Measurements from ENCODE around the gene AXL. TPM values are rescaled to one million over a fixed set of nuclear protein-coding genes. Genes with fewer than 3 reads are reported as not detected.

The AXL gene
- total RNA-seq, 1 experiment from 2014 or later = 128 TPM

- BruUV-seq (replicated peaks) = no TSS peak
- POLR2A ChIA-PET = no interaction called here
- Histone ChIP-seq H3K36me3 (ENCODE audit: control insufficient read depth, insufficient read depth, low read length) (peaks cover 2% of the 10 kb centered on the region), H3K4me1 (ENCODE audit: control insufficient read depth, insufficient read depth, low read length) (peaks cover 13% of the 10 kb centered on the region), H3K4me3 (ENCODE audit: low read depth in 2 of 2, low read length in 2 of 2) (no peak overlapping the region), H3K9me3 (ENCODE audit: control insufficient read depth, insufficient read depth, low read depth, low read length) (no peaks in the 10 kb centered on the region), H3K27ac (ENCODE audit: low read length) (peak overlapping the region; percentile 2), H3K27me3 (ENCODE audit: control insufficient read depth, insufficient read depth, low read length) (no peaks in the 10 kb centered on the region)
- ATAC-seq = no peak
- in situ Hi-C loops (cut with HindIII; ENCODE audit: low pct_unique_long_range_greater_than_20kb, low sequenced_read_pairs) = no loop called here
- TF ChIP-seq, protein P1, sequence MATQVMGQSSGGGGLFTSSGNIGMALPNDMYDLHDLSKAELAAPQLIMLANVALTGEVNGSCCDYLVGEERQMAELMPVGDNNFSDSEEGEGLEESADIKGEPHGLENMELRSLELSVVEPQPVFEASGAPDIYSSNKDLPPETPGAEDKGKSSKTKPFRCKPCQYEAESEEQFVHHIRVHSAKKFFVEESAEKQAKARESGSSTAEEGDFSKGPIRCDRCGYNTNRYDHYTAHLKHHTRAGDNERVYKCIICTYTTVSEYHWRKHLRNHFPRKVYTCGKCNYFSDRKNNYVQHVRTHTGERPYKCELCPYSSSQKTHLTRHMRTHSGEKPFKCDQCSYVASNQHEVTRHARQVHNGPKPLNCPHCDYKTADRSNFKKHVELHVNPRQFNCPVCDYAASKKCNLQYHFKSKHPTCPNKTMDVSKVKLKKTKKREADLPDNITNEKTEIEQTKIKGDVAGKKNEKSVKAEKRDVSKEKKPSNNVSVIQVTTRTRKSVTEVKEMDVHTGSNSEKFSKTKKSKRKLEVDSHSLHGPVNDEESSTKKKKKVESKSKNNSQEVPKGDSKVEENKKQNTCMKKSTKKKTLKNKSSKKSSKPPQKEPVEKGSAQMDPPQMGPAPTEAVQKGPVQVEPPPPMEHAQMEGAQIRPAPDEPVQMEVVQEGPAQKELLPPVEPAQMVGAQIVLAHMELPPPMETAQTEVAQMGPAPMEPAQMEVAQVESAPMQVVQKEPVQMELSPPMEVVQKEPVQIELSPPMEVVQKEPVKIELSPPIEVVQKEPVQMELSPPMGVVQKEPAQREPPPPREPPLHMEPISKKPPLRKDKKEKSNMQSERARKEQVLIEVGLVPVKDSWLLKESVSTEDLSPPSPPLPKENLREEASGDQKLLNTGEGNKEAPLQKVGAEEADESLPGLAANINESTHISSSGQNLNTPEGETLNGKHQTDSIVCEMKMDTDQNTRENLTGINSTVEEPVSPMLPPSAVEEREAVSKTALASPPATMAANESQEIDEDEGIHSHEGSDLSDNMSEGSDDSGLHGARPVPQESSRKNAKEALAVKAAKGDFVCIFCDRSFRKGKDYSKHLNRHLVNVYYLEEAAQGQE (IDR thresholded peaks at IDR 0.05; ENCODE audit: insufficient read depth in 1 of 2, low read depth in 2 of 2, low read length in 1 of 2) = no peak
- TF ChIP-seq, protein P2, sequence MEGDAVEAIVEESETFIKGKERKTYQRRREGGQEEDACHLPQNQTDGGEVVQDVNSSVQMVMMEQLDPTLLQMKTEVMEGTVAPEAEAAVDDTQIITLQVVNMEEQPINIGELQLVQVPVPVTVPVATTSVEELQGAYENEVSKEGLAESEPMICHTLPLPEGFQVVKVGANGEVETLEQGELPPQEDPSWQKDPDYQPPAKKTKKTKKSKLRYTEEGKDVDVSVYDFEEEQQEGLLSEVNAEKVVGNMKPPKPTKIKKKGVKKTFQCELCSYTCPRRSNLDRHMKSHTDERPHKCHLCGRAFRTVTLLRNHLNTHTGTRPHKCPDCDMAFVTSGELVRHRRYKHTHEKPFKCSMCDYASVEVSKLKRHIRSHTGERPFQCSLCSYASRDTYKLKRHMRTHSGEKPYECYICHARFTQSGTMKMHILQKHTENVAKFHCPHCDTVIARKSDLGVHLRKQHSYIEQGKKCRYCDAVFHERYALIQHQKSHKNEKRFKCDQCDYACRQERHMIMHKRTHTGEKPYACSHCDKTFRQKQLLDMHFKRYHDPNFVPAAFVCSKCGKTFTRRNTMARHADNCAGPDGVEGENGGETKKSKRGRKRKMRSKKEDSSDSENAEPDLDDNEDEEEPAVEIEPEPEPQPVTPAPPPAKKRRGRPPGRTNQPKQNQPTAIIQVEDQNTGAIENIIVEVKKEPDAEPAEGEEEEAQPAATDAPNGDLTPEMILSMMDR (IDR thresholded peaks at IDR 0.05) = no peak
- no peak for DNase-seq (ENCODE audit: low read depth, low spot score)
- CTCF ChIA-PET = no interaction called here
- intact Hi-C loops (cut with micrococcal nuclease; ENCODE audit: unreplicated experiment) = no loop called here
These were observed 11.2 kb downstream of the AXL start for GRCh38 chr19:41230067-41230857.

DNA sequence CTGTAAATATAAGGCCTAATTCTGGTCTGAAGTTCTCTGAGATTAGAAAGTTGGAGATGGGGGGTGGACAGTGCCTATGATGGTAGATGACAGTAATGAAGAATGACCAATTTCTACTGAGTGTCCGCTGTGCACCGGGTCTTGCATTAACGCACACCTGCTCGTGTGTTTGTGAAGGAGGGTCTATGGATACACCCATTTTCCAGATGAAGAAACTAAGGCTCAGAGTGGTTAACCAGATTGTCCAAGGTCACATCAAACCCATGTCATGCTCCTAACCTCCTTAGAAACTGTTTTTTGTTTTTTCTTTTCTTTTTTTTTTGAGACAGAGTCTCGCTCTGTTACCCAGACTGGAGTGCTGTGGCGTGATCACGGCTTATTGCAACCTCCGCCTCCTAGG lies 13.7 kb downstream of the AXL start:
- ATAC-seq = no peak
- ChIA-PET POLR2A (no interaction called here), CTCF (no interaction called here)
- TF ChIP-seq, protein P2 (IDR thresholded peaks at IDR 0.05) = no peak
- H3K36me3 ChIP-seq (ENCODE audit: control insufficient read depth, insufficient read depth, low read length) = peaks cover 2% of the 10 kb centered on the region; the same call in 1 of the 2 replicates
- intact Hi-C loops (cut with micrococcal nuclease; ENCODE audit: unreplicated experiment) (no loop called here), in situ Hi-C loops (cut with HindIII; ENCODE audit: low pct_unique_long_range_greater_than_20kb, low sequenced_read_pairs) (no loop called here)
- no peaks in the 10 kb centered on the region for H3K27me3 ChIP-seq (ENCODE audit: control insufficient read depth, insufficient read depth, low read length)
- H3K4me1 ChIP-seq (ENCODE audit: control insufficient read depth, insufficient read depth, low read length) = peaks cover 3% of the 10 kb centered on the region; the same call in 1 of the 2 replicates
- DNase-seq (ENCODE audit: low read depth, low spot score) = no peak
- no peak overlapping the region for H3K4me3 ChIP-seq (ENCODE audit: low read depth in 2 of 2, low read length in 2 of 2)
- no peak overlapping the region for H3K27ac ChIP-seq (ENCODE audit: low read length)
- BruUV-seq (replicated peaks) = no TSS peak
- no peaks in the 10 kb centered on the region for H3K9me3 ChIP-seq (ENCODE audit: control insufficient read depth, insufficient read depth, low read depth, low read length)

DNA sequence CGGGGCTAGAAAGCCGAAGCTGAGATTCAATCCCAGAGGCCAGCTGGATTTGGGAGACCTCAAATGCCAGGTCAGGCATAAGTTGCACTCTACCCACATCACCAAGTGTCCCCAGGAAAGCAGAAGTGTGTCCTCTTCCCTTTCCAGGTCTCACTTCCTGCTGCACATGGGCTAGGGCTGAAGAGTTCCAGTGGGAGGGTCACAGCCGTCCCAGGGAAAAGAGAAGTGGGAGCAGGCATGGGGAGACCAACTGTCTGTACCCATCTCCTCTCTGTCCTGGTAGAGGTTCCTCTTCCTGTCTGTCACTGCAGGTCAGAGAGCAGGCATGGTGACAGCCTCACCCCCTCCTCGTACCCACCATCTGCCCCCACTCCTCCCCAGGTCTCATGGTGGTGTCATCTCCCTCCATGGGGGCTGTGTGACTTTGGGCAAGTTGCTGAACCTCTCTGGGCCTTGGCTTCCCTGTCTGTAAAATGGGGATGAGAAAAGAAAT lies 14.8 kb downstream of the AXL start:
- no peak overlapping the region for H3K4me3 ChIP-seq (ENCODE audit: low read depth in 2 of 2, low read length in 2 of 2)
- in situ Hi-C loops (cut with HindIII; ENCODE audit: low pct_unique_long_range_greater_than_20kb, low sequenced_read_pairs) = no loop called here
- no peak for ATAC-seq
- no peak overlapping the region for H3K27ac ChIP-seq (ENCODE audit: low read length)
- CTCF ChIA-PET = no interaction called here
- POLR2A ChIA-PET = no interaction called here
- peaks cover 2% of the 10 kb centered on the region; the same call in 1 of the 2 replicates for H3K36me3 ChIP-seq (ENCODE audit: control insufficient read depth, insufficient read depth, low read length)
- intact Hi-C loops (cut with micrococcal nuclease; ENCODE audit: unreplicated experiment) = no loop called here
- H3K4me1 ChIP-seq (ENCODE audit: control insufficient read depth, insufficient read depth, low read length) = peaks cover 3% of the 10 kb centered on the region; the same call in 1 of the 2 replicates
- no peak for TF ChIP-seq SIN3A (IDR thresholded peaks at IDR 0.05; ENCODE audit: borderline replicate concordance, insufficient read depth, low read depth, low read length)
- TF ChIP-seq, protein P1 (IDR thresholded peaks at IDR 0.05; ENCODE audit: insufficient read depth in 1 of 2, low read depth in 2 of 2, low read length in 1 of 2) = no peak
- TF ChIP-seq, protein P2 (IDR thresholded peaks at IDR 0.05) = no peak
- TF ChIP-seq TCF7L2 (IDR thresholded peaks at IDR 0.05; ENCODE audit: low read depth, low read length) = no peak
- no peak for TF ChIP-seq POLR2AphosphoS5 (IDR thresholded peaks at IDR 0.05; ENCODE audit: low read depth, low read length)
- no peaks in the 10 kb centered on the region for H3K27me3 ChIP-seq (ENCODE audit: control insufficient read depth, insufficient read depth, low read length)
- no peaks in the 10 kb centered on the region for H3K9me3 ChIP-seq (ENCODE audit: control insufficient read depth, insufficient read depth, low read depth, low read length)
- DNase-seq (ENCODE audit: low read depth, low spot score) = no peak
- BruUV-seq (replicated peaks) = no TSS peak

All from Panc1 (cell line).